ENCODE measurements around the gene GAL3ST3. TPM values are rescaled to one million over a fixed set of nuclear protein-coding genes. Genes with fewer than 3 reads are reported as not detected.

Gene GAL3ST3
- total and polyA plus RNA-seq, 2 of the 8 experiments (the other 6 are each of a cell fraction or from before 2014, with no cell fraction given) = 21.1 to 21.4 TPM

- 92% methylated on average over 2 of the region's 2 CpGs; no CpG with 5 or more reads in 1 of the 2 experiments for WGBS, 2 experiments (ENCODE audit: extremely low coverage in 1 of 2, insufficient coverage in 1 of 2, insufficient read length in 1 of 2, insufficient replicate concordance in 2 of 2, low coverage in 1 of 2, low lambda C conversion rate in 2 of 2, missing lambda C conversion rate in 1 of 2)
- CTCF ChIA-PET (ENCODE audit: partially characterized antibody) = interaction anchor here (0.9 to 8.8 kb wide), 5 partner anchors 8 to 164 kb away, joined by 3 to 144 read pairs (median 5); partner anchors contain the start of genes GAL3ST3 and SF3B2
- Histone ChIP-seq H3K14ac (ENCODE audit: insufficient read length) (no peak overlapping the region), H4K20me1 (replicated peaks in 1 of 2; ENCODE audit: control insufficient read depth in 1 of 2, insufficient read depth in 2 of 2, low read length in 2 of 2) (peaks cover 0 to 17% of the 10 kb centered on the region in 2 experiments), H3K79me1 (ENCODE audit: low read depth, low read length) (no peaks in the 10 kb centered on the region; the same call in 1 of the 2 replicates), H2AFZ (ENCODE audit: low read length) (no peak overlapping the region), H3K18ac (ENCODE audit: extremely low read depth, low read length) (no peak overlapping the region), H3K23me2 (ENCODE audit: low read depth, low read length) (no peaks in the 10 kb centered on the region), H3K4me3 (ENCODE audit: extremely low read depth in 1 of 4, insufficient read depth in 2 of 4, low read depth in 3 of 4, low read length in 4 of 4) (no peak overlapping the region), H3K4ac (replicated peaks; ENCODE audit: insufficient read length, low read depth, low read length) (no peak overlapping the region), H3K79me2 (ENCODE audit: control insufficient read depth in 1 of 2, insufficient read depth in 2 of 2, low read length in 2 of 2) (no peaks in the 10 kb centered on the region), H4K91ac (replicated peaks; ENCODE audit: insufficient read length, low read length) (no peak overlapping the region), H3K9ac (replicated peaks in 1 of 4; ENCODE audit: extremely low read depth in 1 of 4, low read depth in 3 of 4, low read length in 3 of 4) (no peak overlapping the region), H2BK15ac (ENCODE audit: low read length) (no peak overlapping the region), H2BK12ac (ENCODE audit: low read depth, low read length) (no peak overlapping the region), H2AK5ac (ENCODE audit: low read depth, low read length) (no peak overlapping the region), H3K9me3 (ENCODE audit: insufficient read depth in 2 of 2, low read depth in 1 of 2, low read length in 1 of 2) (no peaks in the 10 kb centered on the region), H2BK20ac (ENCODE audit: low read length) (no peak overlapping the region), H4K5ac (ENCODE audit: insufficient read length, low read depth, low read length) (no peak overlapping the region), H4K8ac (ENCODE audit: extremely low read depth, insufficient read depth, low read length) (no peak overlapping the region), H3K36me3 (ENCODE audit: control insufficient read depth in 2 of 4, insufficient read depth in 4 of 4, low read length in 3 of 4) (peaks cover 53 to 93% (median 81%) of the 10 kb centered on the region in 4 experiments), H2BK5ac (ENCODE audit: low read depth, low read length) (no peak overlapping the region), H3K23ac (ENCODE audit: insufficient read length) (no peak overlapping the region), H3K4me1 (replicated peaks in 1 of 4; ENCODE audit: control insufficient read depth in 3 of 4, insufficient read depth in 4 of 4, low read length in 3 of 4) (no peaks in the 10 kb centered on the region), H3K27me3 (replicated peaks in 1 of 4; ENCODE audit: control insufficient read depth in 3 of 4, extremely low read depth in 1 of 4, insufficient read depth in 3 of 4, low read length in 3 of 4) (no peaks in the 10 kb centered on the region), H3K56ac (replicated peaks; ENCODE audit: insufficient read length, low read depth, low read length) (no peak overlapping the region), H2BK120ac (replicated peaks; ENCODE audit: low read depth, low read length) (no peak overlapping the region), H3K4me2 (ENCODE audit: insufficient read depth in 1 of 2, low read depth in 2 of 2, low read length in 2 of 2) (no peak overlapping the region), H3K27ac (ENCODE audit: low read depth, low read length) (no peak overlapping the region)
- POLR2A ChIA-PET (ENCODE audit: partially characterized antibody) = interaction anchor here (1.0 to 9.7 kb wide), 2 partner anchors 7 to 19 kb away, joined by 3 to 150 read pairs; partner anchors contain the start of genes GAL3ST3 and SF3B2
- DNase-seq (ENCODE audit: low read depth in 1 of 2, low spot score in 2 of 2) (no peak), FAIRE-seq (no peak)
- TF ChIP-seq SP2 (IDR thresholded peaks at IDR 0.05; ENCODE audit: low read length) (no peak), CEBPB (IDR thresholded peaks at IDR 0.05; ENCODE audit: low read depth, low read length) (no peak), ZNF274 (IDR thresholded peaks at IDR 0.05; ENCODE audit: borderline replicate concordance, extremely low read depth, low read length) (no peak), ATF2 (IDR thresholded peaks at IDR 0.05; ENCODE audit: low read length) (no peak), RBBP5 (IDR thresholded peaks at IDR 0.05; ENCODE audit: borderline replicate concordance, low read depth, low read length) (no peak), NRF1 (IDR thresholded peaks at IDR 0.05; ENCODE audit: low read depth, low read length) (no peak), PHF8 (conservative IDR thresholded peaks at IDR 0.05; ENCODE audit: low read depth, low read length) (no peak), MAX (IDR thresholded peaks at IDR 0.05) (no peak)
Measured at GRCh38 chr11:66062408-66062807, 13.4 kb upstream of the GAL3ST3 start.

Data from H1 (cell line).